ENCODE measurements around the gene COA1. TPM values are rescaled to one million over a fixed set of nuclear protein-coding genes. Genes with fewer than 3 reads are reported as not detected.
A peak's percentile ranks its signal among the peaks of the same experiment; 100 is the strongest.
"Not testable (repeated sequence)": the region's sequence is repeated elsewhere in the genome, so short reads cannot be mapped to it uniquely, and the experiment has no call there.

Gene COA1
- total and polyA plus RNA-seq, 9 of the 15 experiments (the other 6 are each of a cell fraction or from before 2014, with no cell fraction given) = 98.9 to 463 (median 181) TPM

DNA sequence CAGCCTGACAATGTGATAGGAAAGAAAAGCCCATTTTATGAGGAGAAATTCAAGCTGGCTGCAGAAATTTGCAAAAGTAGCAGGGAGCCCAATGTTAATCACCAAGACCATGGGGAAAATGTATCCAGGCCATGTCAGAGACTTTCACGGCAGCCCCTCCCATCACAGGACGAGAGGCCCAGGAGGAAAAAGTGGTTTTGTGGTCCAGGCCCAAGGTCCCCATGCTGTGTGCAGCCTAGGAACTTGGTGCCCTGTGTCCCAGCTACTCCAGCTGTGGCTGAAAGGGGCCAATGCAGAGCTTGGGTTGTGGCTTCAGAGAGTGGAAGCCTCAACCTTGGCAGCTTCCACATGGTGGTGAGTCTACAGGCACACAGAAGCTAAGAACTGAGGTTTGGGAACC lies 12.7 kb downstream of the COA1 start:
- Histone ChIP-seq H3K4me1 (replicated peaks in 1 of 2; ENCODE audit: control insufficient read depth in 2 of 2, insufficient read depth in 2 of 2, low read length in 2 of 2) (no peaks in the 10 kb centered on the region), H3K79me2 (ENCODE audit: control insufficient read depth, insufficient read depth, low read length) (peaks cover 95% of the 10 kb centered on the region), H2AFZ (ENCODE audit: low read depth, low read length) (no peak overlapping the region), H3K4me3 (no peak overlapping the region), H3K9me1 (ENCODE audit: control insufficient read depth, insufficient read depth, low read length) (no peaks in the 10 kb centered on the region), H3K4me2 (ENCODE audit: insufficient read depth, low read length) (no peak overlapping the region), H3K36me3 (ENCODE audit: control insufficient read depth, insufficient read depth, low read length) (peaks cover 39% of the 10 kb centered on the region), H3K9me3 (replicated peaks; ENCODE audit: control insufficient read depth, insufficient read depth, low read depth, low read length) (peaks cover 3% of the 10 kb centered on the region; the same call in 1 of the 2 replicates), H3K27ac (ENCODE audit: extremely low read depth, low read depth, low read length) (no peak overlapping the region), H3K9ac (ENCODE audit: insufficient read depth in 1 of 2, low read depth in 2 of 2, low read length in 2 of 2) (no peak overlapping the region), H3K27me3 (ENCODE audit: control insufficient read depth in 2 of 2, insufficient read depth in 2 of 2, low read length in 2 of 2) (no peaks in the 10 kb centered on the region), H4K20me1 (replicated peaks; ENCODE audit: control insufficient read depth, insufficient read depth, low read length) (no peaks in the 10 kb centered on the region)
- no peak for ATAC-seq
- CTCF ChIA-PET (ENCODE audit: low intra/inter-chr PET ratio) = no interaction called here
- TF ChIP-seq, protein P1, sequence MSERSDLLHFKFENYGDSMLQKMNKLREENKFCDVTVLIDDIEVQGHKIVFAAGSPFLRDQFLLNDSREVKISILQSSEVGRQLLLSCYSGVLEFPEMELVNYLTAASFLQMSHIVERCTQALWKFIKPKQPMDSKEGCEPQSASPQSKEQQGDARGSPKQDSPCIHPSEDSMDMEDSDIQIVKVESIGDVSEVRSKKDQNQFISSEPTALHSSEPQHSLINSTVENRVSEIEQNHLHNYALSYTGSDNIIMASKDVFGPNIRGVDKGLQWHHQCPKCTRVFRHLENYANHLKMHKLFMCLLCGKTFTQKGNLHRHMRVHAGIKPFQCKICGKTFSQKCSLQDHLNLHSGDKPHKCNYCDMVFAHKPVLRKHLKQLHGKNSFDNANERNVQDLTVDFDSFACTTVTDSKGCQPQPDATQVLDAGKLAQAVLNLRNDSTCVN (CRISPR knock-in tag; IDR thresholded peaks at IDR 0.05) = no peak
- TF ChIP-seq ZFP36 (IDR thresholded peaks at IDR 0.05; ENCODE audit: low read depth, low read length, partially characterized antibody) = peak; percentile 43
- WGBS (ENCODE audit: insufficient coverage, low coverage, missing lambda C conversion rate) = 84% methylated on average over 2 of the region's 2 CpGs
- POLR2A ChIA-PET = interaction anchor here (0.8 kb wide), 1 partner anchor 122 kb away, joined by 3 read pairs; no protein-coding TSS in a partner anchor
- intact Hi-C loops (cut with micrococcal nuclease) (no loop called here), in situ Hi-C loops (cut with MboI) (no loop called here)
- FAIRE-seq = no peak
- no TSS peak for BruUV-seq (replicated peaks)
- DNase-seq (ENCODE audit: extremely low read depth in 1 of 4, low spot score in 3 of 4) = no peak

DNA sequence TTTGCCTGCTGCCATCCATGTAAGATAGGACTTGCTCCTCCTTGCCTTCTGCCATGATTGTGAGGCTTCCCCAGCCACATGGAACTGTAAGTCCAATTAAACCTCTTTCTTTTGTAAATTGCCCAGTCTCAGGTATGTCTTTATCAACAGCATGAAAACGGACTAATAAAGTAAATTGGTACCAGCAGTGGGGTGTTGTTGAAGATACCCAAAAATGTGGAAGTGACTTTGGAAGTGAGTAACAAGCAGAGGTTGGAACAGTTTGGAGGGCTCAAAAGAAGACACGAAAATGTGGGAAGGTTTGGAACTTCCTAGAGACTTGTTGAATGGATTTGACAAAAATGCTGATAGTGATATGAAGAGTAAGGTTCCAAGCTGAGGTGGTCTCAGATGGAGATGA lies 13.4 kb downstream of the COA1 start:
- H3K27ac ChIP-seq (ENCODE audit: extremely low read depth, low read depth, low read length); H3K4me1 ChIP-seq (replicated peaks in 1 of 2; ENCODE audit: control insufficient read depth in 2 of 2, insufficient read depth in 2 of 2, low read length in 2 of 2); intact Hi-C loops (cut with micrococcal nuclease); H3K27me3 ChIP-seq (ENCODE audit: control insufficient read depth in 2 of 2, insufficient read depth in 2 of 2, low read length in 2 of 2); FAIRE-seq; H3K9ac ChIP-seq (ENCODE audit: insufficient read depth in 1 of 2, low read depth in 2 of 2, low read length in 2 of 2); H3K4me3 ChIP-seq; DNase-seq (ENCODE audit: extremely low read depth in 1 of 4, low spot score in 3 of 4); H4K20me1 ChIP-seq (replicated peaks; ENCODE audit: control insufficient read depth, insufficient read depth, low read length); in situ Hi-C loops (cut with MboI); ATAC-seq; H3K9me1 ChIP-seq (ENCODE audit: control insufficient read depth, insufficient read depth, low read length); H3K9me3 ChIP-seq (replicated peaks; ENCODE audit: control insufficient read depth, insufficient read depth, low read depth, low read length); CTCF ChIA-PET (ENCODE audit: low intra/inter-chr PET ratio); H3K4me2 ChIP-seq (ENCODE audit: insufficient read depth, low read length); POLR2A ChIA-PET; H2AFZ ChIP-seq (ENCODE audit: low read depth, low read length); BruUV-seq (replicated peaks): not testable (repeated sequence)
- TF ChIP-seq SPI1 (IDR thresholded peaks at IDR 0.05; ENCODE audit: borderline replicate concordance, low read depth, low read length) = 0 out of 2 replicates have a peak, but pooled peaks have one; percentile 14
- peak; percentile 77 for TF ChIP-seq ZNF707 (CRISPR knock-in tag; conservative IDR thresholded peaks at IDR 0.05)
- Histone ChIP-seq H3K36me3 (ENCODE audit: control insufficient read depth, insufficient read depth, low read length) (peaks cover 41% of the 10 kb centered on the region), H3K79me2 (ENCODE audit: control insufficient read depth, insufficient read depth, low read length) (peaks cover 95% of the 10 kb centered on the region)
- WGBS (ENCODE audit: insufficient coverage, low coverage, missing lambda C conversion rate) = 87% methylated on average over 2 of the region's 2 CpGs
